ENCODE measurements around the gene RARB.
A peak's percentile ranks its signal among the peaks of the same experiment; 100 is the strongest.

Gene RARB

DNA sequence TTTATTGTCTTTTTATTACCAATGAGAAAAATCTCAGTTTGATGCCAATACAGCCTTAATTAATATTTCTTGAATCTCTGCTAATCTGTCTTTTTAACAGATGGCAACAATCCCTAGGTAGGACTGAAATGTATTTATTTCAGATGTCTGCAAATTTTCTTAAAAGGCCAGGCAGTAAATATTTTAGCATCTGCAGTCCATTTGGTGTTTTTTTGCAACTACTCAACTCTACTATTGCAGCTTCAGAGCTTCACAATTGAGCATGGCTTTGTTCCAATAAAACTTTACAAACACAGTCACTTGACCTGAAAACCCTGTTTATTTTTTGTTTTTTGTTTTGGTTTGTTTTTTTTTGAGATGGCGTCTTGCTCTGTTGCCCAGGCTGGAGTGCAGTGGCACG, 82.7 kb downstream of the RARB start:
- no peak for DNase-seq

DNA sequence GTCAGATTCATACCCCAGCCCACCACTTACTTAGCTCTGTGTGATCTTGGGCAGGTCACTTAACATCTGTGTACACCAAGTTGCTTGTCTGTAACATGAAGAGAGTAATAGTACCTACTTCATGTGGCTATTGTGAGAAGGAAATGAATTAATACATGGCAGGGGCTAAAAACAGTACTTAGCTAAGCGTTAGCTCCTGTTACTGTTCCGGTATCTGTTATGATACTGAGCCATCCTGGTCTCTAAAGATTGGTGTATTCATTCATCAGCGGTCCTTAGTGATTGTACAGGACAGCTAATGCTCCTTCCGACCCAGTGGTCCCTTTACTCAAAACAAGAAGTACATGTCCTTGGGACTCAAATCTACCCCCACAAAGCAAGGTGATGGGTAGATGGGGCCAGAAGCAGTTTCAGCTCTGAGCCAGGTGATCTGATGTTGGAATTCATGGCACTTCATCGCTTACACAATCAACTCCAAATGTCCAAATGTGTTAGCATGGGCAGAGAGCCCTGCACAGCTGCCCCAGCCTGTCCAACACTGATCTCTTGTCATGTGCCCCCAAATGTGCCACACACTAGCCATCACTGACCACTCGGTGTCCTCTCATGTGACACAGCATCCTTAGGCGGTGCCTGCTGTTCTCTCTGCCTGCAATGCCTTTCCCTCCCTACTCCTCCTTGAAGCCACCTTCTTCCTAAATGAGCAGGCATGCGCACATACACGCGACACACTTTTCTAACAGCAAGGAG, 84.1 kb downstream of the RARB start:
- DNase-seq = no peak

DNA sequence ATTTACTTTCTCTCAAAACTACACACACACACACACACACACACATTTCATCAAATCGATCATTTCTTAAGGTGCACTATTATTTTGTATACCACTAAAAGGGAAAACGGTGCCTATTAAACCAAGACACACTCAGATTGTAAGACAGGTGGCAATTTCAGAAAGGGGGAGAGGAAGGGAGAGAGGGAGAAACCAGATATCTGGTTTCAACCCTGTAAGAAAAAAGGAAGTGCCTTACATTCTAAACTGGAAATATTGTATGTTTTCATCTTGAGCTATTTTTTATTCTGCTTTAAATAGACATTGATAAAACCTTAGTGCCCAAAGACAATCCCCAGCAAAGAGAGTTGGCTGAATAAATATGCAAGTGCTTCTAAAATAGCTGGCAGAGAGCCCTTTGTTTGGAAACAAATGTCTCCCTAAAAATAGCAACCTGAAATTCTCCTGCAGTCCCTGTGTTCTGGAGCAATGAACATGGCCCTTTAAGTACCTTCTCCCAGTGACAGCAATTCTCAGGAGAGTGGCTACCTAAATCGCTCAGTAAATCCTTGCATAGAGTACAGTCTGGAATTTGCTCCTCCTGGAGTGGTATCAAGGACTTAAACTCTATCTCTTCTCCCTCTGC, 85.7 kb downstream of the RARB start:
- no peak for DNase-seq

DNA sequence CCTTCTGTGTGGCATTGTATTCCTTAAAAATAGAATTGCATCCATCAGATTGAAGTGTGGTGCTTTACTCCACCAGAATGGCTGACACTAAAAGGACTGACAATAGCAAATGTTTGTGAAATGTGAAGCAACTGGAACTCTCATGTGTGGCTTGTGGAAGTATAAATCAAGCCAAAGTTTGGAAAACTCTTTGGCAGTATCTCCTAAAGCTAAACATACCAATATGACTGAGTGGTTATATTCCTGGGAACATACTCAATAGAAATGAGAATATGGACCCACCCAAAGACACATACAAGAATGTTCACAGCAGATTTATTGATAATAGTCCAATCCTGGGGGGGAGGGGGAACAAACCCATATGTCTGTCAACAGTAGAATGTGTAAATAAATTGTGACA, 87.1 kb downstream of the RARB start:
- DNase-seq = no peak

GRCh38 chr3:25520926-25521559, 93.0 kb downstream of the RARB start:
- no peak for DNase-seq

GRCh38 chr3:25527336-25527735, 99.3 kb downstream of the RARB start:
- no peak for DNase-seq

DNA sequence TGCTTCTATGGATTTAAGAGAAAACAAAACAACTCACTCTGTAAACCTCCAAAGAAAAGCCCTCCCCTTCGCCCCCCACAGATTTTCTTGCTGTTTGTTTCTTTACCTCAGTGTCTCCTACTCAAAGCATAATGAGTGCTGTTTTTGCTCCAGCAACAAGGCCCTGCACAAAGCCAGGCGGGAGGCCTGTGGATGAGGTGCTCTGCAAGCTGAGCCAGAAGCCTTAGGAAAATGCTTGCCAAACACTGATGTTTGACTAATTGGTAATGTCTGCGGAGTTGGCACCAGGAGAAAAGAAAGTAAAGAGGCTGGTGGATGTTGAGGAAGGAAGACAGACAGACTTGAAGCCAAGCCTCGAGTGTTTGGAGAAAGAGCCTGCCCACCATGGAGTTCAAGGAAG, 99.7 kb downstream of the RARB start:
- DNase-seq = no peak

DNA sequence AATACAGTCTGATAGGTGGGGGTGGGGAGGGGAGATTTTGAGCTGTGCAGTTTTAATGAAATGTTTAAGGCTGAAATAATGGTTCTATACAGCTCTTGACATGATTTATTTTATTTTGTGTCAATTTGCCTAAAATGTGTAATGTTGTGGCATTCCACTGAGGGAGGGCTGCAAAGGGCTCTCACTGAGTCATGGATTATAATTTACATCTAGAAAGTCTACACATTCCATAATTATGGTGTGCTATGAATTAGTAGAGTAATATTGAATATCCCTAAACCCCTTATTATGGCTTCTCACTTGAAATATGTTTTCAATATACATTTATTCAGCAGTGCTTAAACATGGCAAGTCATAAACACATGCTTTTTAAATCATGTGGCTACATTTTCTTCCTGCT, 103.9 kb downstream of the RARB start:
- no peak for DNase-seq

DNA sequence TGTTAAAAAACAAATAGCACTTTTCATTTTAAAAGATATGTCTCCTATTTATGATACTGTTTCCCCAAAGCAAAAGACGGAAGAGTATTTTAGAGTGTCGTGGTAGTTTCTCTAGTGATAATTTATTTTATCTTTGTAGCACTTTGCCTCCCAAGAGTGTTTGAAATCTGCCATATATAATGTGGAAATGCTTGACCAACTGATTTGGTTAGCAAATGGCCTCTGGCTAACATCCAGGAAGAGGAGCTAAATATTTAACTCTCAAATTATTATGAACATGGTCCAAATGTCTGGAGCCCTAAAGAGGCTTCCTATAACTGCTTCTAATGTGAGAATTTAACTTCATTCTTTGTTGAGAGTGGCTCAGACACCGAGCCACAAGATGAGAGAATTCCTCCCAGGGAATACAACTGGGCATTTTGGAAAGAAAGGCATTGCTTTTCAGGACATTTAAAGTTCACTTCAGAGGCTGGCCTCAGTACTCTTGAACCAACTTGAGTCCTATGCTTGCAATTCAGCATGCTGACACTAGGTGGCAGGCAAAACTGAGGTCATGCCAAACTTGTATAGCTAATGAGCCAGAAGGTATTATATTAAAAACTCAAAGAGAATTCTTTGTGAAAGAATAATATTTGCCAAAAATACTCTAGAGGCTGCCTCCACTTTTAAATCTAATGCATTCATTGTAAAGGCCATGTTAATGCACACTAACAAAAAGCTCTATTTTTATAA, 104.5 kb downstream of the RARB start:
- peak; percentile 66 for DNase-seq

DNA sequence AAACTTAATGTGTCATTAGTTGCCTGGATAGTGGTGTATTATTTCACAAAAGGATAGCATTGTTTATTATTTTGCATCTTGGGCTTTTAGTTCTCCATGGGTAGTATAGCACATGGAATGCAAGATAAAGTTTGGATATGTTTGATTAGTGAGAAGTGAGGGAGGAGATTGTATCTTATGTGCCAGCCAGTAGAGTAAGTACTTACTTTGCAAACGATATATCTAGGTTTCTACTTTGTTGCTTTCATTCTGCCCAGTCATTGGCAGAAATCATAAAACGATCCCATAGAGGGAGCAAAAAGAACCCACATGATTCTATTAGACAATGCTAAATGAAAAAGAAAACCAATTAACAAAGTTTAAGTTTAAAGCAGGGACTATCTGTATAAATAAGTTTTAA, 105.3 kb downstream of the RARB start:
- DNase-seq = no peak

- DNase-seq = no peak
Measured at GRCh38 chr3:25534007-25534406, 105.9 kb downstream of the RARB start.

DNA sequence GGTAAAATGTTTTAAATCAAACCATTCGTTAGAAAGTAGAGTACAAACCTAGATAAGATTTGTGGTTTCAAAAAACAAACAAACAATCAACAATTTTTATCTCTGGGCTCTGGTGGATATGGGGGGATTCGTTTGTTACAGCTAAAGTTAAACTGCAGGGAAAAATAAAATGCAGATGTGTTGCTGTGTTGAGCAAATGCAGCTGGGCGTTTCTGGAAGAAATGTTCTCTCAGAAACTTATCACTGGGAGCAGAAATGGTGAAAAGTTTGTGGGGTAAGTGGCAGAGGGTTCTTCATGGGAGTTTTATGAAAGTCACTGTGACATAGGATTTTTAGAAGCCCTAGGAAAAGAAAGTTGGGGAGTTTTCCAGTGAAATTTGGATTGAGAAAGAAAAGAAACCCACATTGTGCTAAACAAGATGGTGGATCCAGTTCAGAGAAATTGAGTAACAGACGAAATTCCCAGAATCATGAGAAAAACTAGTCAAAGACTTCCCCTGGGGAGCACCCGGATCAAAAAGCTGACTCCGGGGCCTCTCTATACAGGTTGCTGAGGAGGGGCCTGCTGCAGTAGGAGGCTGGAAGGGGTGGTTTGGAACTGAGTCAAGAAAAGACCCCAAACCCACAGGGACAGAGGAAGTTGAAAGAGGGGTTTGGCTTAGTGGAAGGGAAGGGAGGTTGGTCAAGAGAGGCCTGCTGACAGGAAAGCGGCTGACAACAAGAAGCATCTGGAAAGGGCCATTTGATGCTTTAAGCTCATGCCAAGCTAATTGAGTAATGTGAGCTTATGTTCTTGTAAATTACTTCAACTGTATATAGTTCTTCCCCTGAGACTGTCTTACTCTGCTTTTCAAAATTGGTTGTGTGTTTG, 108.7 kb downstream of the RARB start:
- DNase-seq = no peak

DNA sequence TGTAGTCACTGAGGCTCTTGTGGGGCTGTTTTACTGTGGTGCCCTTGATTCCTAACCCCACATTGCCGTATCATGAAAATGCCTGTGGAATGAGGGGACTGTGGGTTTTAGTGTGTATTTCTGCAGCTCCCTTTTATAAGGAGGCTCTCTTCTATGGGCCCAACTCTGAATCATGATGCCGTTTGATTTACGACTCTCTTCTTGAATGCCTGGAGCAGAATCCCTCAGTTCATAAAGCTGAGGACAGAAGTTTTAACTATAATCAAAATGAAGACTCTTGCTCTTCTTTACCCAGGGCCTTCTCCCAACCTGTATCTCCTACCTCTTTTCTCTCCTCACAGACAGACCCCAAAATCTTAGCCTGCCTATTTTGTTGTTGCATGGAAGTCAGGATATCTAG, 109.5 kb downstream of the RARB start:
- no peak for DNase-seq

DNA sequence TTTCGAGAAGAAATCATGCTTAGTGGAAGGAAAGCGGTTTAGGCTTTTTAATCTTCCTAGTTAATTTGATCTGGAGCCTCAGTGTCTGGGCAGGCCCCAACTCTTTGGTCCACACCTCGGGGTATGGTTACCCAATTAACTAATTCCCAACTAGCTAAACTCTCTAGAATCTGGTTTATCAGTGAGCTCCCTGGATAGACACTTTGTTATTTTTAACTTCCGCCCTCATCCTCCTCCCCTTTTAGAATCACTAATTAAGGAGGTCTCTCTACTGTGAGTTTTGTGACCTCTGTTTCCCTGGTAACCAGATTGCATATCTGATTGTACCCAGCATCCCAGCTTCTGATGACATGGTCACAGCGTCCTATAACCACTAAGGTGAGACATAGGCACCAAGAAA, 112.2 kb downstream of the RARB start:
- no peak for DNase-seq

GRCh38 chr3:25542492-25543039, 114.5 kb downstream of the RARB start:
- DNase-seq = no peak

DNA sequence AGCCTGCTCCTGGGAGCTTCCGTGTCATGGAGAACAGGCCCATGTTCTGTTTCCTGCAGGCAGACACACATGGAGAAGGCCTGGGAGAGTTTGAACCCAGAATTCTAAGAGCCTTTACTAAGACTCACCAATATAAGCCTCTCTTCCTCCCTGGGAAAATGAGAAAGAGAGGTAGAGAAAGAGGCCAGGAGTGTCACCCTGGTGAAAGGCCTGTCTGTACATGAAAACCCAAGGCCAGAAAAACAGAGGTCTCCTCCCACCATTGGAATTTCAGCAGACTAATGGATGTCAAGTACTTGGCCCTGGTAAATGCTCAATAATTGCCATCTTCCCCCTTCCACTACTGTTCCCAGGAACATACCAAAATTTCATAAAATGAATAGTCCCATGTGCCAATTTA, 119.0 kb downstream of the RARB start:
- no peak for DNase-seq

GRCh38 chr3:25547943-25548674, 120.0 kb downstream of the RARB start:
- no peak for DNase-seq

GRCh38 chr3:25548836-25549235, 120.8 kb downstream of the RARB start:
- no peak for DNase-seq

- DNase-seq = no peak
Measured at GRCh38 chr3:25552251-25552650, 124.2 kb downstream of the RARB start.

DNA sequence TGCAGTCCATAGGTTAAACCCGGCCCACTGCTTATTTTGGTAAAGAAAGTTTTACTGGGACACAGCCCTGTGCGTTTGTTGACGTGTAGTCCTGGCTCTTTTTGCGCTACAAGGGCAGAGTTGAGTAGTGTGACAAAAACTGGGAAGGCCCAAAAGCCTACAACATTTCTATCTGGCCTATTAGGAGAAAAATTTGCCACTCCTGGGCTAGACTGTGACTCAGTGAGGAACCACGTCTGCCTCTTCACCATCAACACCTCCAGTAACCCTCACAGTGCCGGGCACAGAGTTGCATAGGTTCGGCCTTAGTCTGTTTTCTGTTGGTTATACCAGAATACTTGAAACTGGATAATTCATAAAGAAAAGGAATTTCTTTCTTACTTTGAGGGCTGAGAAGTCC, 126.3 kb downstream of the RARB start:
- DNase-seq = no peak

DNA sequence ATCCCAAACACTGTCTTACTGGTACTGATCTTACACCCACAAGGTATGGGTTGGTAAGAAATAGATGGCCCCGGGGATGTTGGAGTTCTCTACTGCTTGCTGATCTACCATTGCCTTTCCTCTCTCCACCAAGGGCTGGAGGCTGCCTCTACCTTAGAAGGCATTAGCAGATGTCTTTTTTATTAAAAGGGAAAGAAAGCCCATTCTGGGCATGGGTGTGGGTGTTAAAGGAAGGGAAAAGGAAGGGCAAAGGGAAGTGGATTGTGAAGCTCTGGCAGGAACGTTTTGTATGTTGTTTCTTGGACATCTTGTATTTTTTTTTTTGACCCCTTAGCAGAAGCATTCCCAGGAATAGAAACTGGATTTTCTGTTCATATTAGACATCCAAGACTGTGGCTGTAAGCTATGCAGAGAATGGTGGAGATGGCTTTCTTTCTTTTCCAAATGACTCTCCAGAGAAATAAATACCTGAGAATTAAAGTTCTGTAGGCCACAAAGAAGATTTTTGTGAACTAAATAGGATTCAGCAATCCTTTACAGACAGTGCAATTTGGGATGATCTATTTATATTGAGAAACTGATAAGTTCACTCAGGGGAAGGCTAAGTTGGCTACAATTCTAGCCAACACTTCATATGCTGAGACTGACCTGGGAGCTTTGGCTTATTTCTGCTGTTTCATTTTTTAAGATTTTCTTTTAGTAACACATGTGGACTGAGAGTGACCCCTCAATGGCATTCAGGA, 127.8 kb downstream of the RARB start:
- DNase-seq = no peak
